Lung (tissue), 12 donors: ENCODE measurements around the gene PGP. TPM values are rescaled to one million over a fixed set of nuclear protein-coding genes. Genes with fewer than 3 reads are reported as not detected.

Source experiments
- ATAC-seq: fragments of 200-7000 bp; cut with Tn5 transposase; one replicate; pipeline ENCODE4 v1.9.1; 2020; ENCODE audit warnings: moderate number of reproducible peaks; ENCODE audit not compliant: insufficient read depth, low FRiP score
- DNase-seq, 3 donors: peaks; one replicate each; pipeline ENCODE4 v3.0.0-alpha.2; 2013 to 2017
- H3K27ac ChIP-seq, 2 donors: one replicate each; pipeline ENCODE4 v1.5.1; 2013; ENCODE audit warnings: mild to moderate bottlenecking in 2 of 2, moderate library complexity in 2 of 2, control low read depth in 1 of 2, inconsistent platforms in 1 of 2, low read depth in 1 of 2, low read length in 1 of 2
- H3K27me3 ChIP-seq, 3 donors: one replicate each; pipeline ENCODE4 v1.5.1; 2013; ENCODE audit warnings: low read length in 2 of 3; ENCODE audit not compliant: control insufficient read depth in 3 of 3, insufficient read depth in 3 of 3
- H3K36me3 ChIP-seq, 4 donors: one replicate each; pipeline ENCODE4 v1.5.1; 2013; ENCODE audit warnings: low read length in 4 of 4, mild to moderate bottlenecking in 1 of 4, moderate library complexity in 1 of 4; ENCODE audit not compliant: control insufficient read depth in 4 of 4, insufficient read depth in 4 of 4
- H3K4me1 ChIP-seq, 5 donors: one replicate each; pipeline ENCODE4 v1.5.1; 2013; ENCODE audit warnings: low read length in 5 of 5, mild to moderate bottlenecking in 2 of 5, moderate library complexity in 1 of 5; ENCODE audit not compliant: control insufficient read depth in 5 of 5, insufficient read depth in 5 of 5
- H3K4me3 ChIP-seq: one replicate; pipeline ENCODE4 v1.5.1; 2013; ENCODE audit warnings: mild to moderate bottlenecking, control low read depth, moderate library complexity
- H3K9ac ChIP-seq, 2 donors: one replicate each; pipeline ENCODE4 v1.5.1; 2013; ENCODE audit warnings: low read length in 2 of 2, control low read depth in 1 of 2; ENCODE audit not compliant: insufficient read depth in 1 of 2
- H3K9me3 ChIP-seq, 4 donors: one replicate each; pipeline ENCODE4 v1.5.1; 2013; ENCODE audit warnings: low read length in 3 of 4, mild to moderate bottlenecking in 1 of 4, moderate library complexity in 1 of 4; ENCODE audit not compliant: control insufficient read depth in 4 of 4, insufficient read depth in 3 of 4
- WGBS, 2 donors: extraction: QIAGEN DNeasy Blood & Tissue Kit; methylation state at CpG; one replicate each; pipeline ENCODE4 v1.1.7; 2013; 5-methylcytosine and 5-hydroxymethylcytosine counted together
- polyA plus RNA-seq, 2 donors: library from polyadenylated mRNA; stranded (reverse); fragments of 200-250 nt; gene quantifications; one replicate each; pipeline ENCODE4 v1.2.1, GENCODE V29; 2013
- total RNA-seq, 2 donors: library from RNA; depleted of rRNA in 1 of 2; stranded (reverse); fragments of >200 nt in 1 of 2; gene quantifications; one replicate each; pipeline ENCODE4 v1.2.1, GENCODE V29; 2014 to 2021
- TF ChIP-seq, protein P1 (sequence below): IDR thresholded peaks from 2 replicates; pipeline ENCODE4 v1.5.1; 2012; ENCODE audit warnings: mild to moderate bottlenecking; ENCODE audit errors: control extremely low read depth, extremely low read depth
- donor health status: control.
- donor health status: control.
- donor health status: Bipolar disorder and iron deficiency.
- donor health status: healthy.
- donor health status: DM: yes; HTN: yes; CAD: no.

PGP gene
- total and polyA plus RNA-seq, 4 donors, result 3.8 to 20.9 (median 13.7) TPM

DNA sequence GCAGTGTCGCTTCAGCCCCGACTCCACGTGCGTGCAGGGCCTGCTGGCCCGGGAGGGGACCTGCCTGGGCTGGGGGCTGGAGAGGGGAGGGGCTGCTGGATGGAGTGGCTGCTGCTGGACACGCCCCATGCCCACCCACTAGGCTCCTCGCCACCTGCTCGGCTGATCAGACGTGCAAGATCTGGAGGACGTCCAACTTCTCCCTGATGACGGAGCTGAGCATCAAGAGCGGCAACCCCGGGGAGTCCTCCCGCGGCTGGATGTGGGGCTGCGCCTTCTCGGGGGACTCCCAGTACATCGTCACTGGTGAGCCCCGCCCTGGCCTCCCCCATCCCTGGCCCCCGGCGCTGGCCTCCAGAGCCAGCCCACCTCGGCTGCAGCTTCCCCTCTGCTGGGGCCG is 6.3 kb downstream of the PGP start:
- 88% methylated on average over 23 of the region's 23 CpGs for WGBS, 2 donors
- ATAC-seq, result no peak
- no peak for DNase-seq
- Histone ChIP-seq H3K9me3 (no peaks in the 10 kb centered on the region), H3K36me3 (peaks cover 0 to 35% (median 4%) of the 10 kb centered on the region in 4 donors), H3K9ac (no peak overlapping the region), H3K27me3 (no peaks in the 10 kb centered on the region), H3K4me3 (no peak overlapping the region), H3K27ac (no peak overlapping the region), H3K4me1 (peaks cover 3 to 27% (median 8%) of the 10 kb centered on the region in 5 donors)
- TF ChIP-seq, protein P1, sequence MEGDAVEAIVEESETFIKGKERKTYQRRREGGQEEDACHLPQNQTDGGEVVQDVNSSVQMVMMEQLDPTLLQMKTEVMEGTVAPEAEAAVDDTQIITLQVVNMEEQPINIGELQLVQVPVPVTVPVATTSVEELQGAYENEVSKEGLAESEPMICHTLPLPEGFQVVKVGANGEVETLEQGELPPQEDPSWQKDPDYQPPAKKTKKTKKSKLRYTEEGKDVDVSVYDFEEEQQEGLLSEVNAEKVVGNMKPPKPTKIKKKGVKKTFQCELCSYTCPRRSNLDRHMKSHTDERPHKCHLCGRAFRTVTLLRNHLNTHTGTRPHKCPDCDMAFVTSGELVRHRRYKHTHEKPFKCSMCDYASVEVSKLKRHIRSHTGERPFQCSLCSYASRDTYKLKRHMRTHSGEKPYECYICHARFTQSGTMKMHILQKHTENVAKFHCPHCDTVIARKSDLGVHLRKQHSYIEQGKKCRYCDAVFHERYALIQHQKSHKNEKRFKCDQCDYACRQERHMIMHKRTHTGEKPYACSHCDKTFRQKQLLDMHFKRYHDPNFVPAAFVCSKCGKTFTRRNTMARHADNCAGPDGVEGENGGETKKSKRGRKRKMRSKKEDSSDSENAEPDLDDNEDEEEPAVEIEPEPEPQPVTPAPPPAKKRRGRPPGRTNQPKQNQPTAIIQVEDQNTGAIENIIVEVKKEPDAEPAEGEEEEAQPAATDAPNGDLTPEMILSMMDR, result no peak

DNA sequence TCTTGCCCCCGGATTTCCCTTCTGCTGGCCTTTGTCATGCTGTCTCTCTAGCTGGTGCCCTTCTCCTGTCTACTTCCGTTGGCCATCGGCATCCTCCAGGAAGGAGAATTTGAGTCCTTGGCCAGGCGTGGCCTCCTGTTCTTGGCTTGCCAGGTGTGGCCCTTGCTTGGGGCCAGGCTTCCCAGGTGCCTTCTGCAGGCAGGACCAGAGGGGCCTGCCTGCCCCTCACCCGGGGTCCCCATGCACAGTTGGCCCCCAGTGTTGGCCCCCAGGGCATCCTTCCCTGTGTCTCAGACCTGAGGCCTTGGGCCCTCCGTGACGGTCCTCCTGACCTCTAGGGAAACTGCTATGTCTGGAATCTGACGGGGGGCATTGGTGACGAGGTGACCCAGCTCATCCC is 6.8 kb downstream of the PGP start:
- WGBS, 2 donors, result 93% methylated on average over 9 of the region's 9 CpGs
- Histone ChIP-seq H3K4me3 (no peak overlapping the region), H3K27me3 (no peaks in the 10 kb centered on the region), H3K9ac (no peak overlapping the region), H3K9me3 (no peaks in the 10 kb centered on the region), H3K36me3 (peaks cover 0 to 35% (median 4%) of the 10 kb centered on the region in 4 donors), H3K27ac (no peak overlapping the region), H3K4me1 (peaks cover 0 to 23% (median 8%) of the 10 kb centered on the region in 5 donors)
- TF ChIP-seq, protein P1, result no peak
- DNase-seq (no peak), ATAC-seq (no peak)

DNA sequence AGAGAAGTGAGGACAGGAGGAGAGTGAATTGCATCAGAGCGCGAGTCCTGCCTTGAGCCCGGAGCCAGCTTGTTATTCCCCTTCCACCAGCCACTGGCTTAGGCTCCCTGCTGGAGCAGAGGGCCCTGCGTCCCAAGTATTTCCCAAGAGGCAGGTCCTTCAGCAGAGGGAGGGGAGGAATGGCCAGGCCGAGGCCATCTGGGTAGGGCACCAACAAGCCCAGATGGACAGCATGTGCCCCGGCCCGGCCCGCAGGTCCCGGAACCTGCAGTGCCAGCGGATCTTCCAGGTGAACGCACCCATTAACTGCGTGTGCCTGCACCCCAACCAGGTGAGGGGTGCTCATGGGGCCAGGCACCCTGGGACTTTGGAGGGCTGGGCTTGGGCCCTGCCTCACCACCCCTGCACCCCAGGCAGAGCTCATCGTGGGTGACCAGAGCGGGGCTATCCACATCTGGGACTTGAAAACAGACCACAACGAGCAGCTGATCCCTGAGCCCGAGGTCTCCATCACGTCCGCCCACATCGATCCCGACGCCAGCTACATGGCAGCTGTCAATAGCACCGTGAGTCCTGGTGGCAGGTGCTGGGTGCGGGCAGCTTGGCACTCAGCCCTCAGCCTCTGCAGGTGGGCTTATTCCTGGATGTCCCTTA is 7.7 kb downstream of the PGP start:
- H3K27me3 ChIP-seq, result peaks cover 0 to 1% (median 0%) of the 10 kb centered on the region in 3 donors
- H3K9me3 ChIP-seq, result no peaks in the 10 kb centered on the region
- peaks cover 0 to 14% (median 8%) of the 10 kb centered on the region in 5 donors for H3K4me1 ChIP-seq
- peak overlapping the region in 1 of 2 donors; percentile 26 for H3K27ac ChIP-seq
- H3K36me3 ChIP-seq, result peaks cover 0 to 33% (median 4%) of the 10 kb centered on the region in 4 donors
- H3K9ac ChIP-seq, result no peak overlapping the region
- no peak for ATAC-seq
- no peak for DNase-seq
- TF ChIP-seq, protein P1, result no peak
- 74 to 92% methylated on average over 16 to 23 of the region's 23 CpGs for WGBS, 2 donors
- H3K4me3 ChIP-seq, result no peak overlapping the region
